Pancreas (tissue), 10 donors: ENCODE results near the gene AIFM1. TPM values are rescaled to one million over a fixed set of nuclear protein-coding genes. Genes with fewer than 3 reads are reported as not detected.
A peak's percentile ranks its signal among the peaks of the same experiment; 100 is the strongest.

Experiments
- ATAC-seq, 4 donors: fragments of 200-7000 bp; cut with Tn5 transposase; one replicate each; pipeline versions ENCODE4 v1.8.0 to v1.9.1; 2020; ENCODE audit warnings: mild to moderate bottlenecking in 4 of 4, moderate library complexity in 4 of 4
- DNase-seq, 6 donors: peaks; one replicate each; pipeline ENCODE4 v3.0.0-alpha.2; 2020
- FAIRE-seq: peaks from 2 replicates; lab custom pipeline; 2012; peaks lifted over from hg19 to GRCh38; lab: Jason Lieb, UNC
- H3K27ac ChIP-seq, 4 donors: fragments of 200-600 bp; sonication (generic); 1 replicate in 3 of 4; 2 replicates in 1 of 4; pipeline versions ENCODE4 v1.5.0 to v1.8.0; 2020
- H3K27me3 ChIP-seq, 4 donors: fragments of 200-600 bp; one replicate each; pipeline ENCODE4 v1.8.0; 2021
- H3K36me3 ChIP-seq, 3 donors: fragments of 200-600 bp; sonication (generic) in 1 of 3; one replicate each; pipeline versions ENCODE4 v1.5.0 to v1.8.0; 2020 to 2021
- H3K4me1 ChIP-seq, 3 donors: fragments of 200-600 bp; one replicate each; pipeline ENCODE4 v1.8.0; 2021
- H3K4me3 ChIP-seq, 4 donors: fragments of 200-600 bp; sonication (generic) in 2 of 4; one replicate each; pipeline versions ENCODE4 v1.5.0 to v1.8.0; 2020 to 2021
- H3K9me3 ChIP-seq, 4 donors: fragments of 200-600 bp; one replicate each; pipeline ENCODE4 v1.8.0; 2021
- WGBS, 2 donors: extraction: QIAGEN DNeasy Blood & Tissue Kit; methylation state at CpG; one replicate each; pipeline ENCODE4 v1.1.7; 2013; 5-methylcytosine and 5-hydroxymethylcytosine counted together
- intact Hi-C, 3 donors: fragments of 100-400 bp; cut with DNase I; formaldehyde crosslinking; loops; one replicate each; pipeline versions ENCODE4 v1.11.1 to v1.14.2; 2022
- polyA plus RNA-seq, 2 donors: library from polyadenylated mRNA; stranded (reverse); fragments of 200-250 nt; gene quantifications; one replicate each; pipeline ENCODE4 v1.2.3, GENCODE V29; 2013
- total RNA-seq, 6 donors: library from RNA; stranded (reverse); fragmentation: NEBNext Ultra II Directional in 4 of 6; extraction: Animal tissue kit (Norgen Biotek cat#: 25700) in 4 of 6; gene quantifications; one replicate each; pipeline versions ENCODE4 v1.2.1 to v1.2.4, GENCODE V29; 2021 to 2023
- TF ChIP-seq, protein P1 (sequence below), 4 donors: fragments of 200-600 bp; sonication (generic) in 3 of 4; IDR thresholded peaks; one replicate each; pipeline versions ENCODE4 v1.5.0 to v1.8.0; 2021; ENCODE audit warnings: antibody characterized with exemption in 4 of 4
- donor health status: healthy with polysubstance abuse.
- donor health status: DM: no; HTN: no; CAD: no; lungs with moderate emphysema.
- donor health status: DM: no; HTN: no; CAD: no.
- donor health status: control.
- donor health status: control.
- donor health status: Bipolar disorder and iron deficiency.
- donor health status: DM: yes; HTN: yes; CAD: no.
- donor health status: DM: no; HTN: no; CAD: no.
- donor health status: DM: no; HTN: no; CAD: no.
- donor health status: DM: yes; HTN: yes; CAD: no.

AIFM1 gene
- total and polyA plus RNA-seq, 8 donors: 12.1 to 19.7 (median 15.3) TPM

DNA sequence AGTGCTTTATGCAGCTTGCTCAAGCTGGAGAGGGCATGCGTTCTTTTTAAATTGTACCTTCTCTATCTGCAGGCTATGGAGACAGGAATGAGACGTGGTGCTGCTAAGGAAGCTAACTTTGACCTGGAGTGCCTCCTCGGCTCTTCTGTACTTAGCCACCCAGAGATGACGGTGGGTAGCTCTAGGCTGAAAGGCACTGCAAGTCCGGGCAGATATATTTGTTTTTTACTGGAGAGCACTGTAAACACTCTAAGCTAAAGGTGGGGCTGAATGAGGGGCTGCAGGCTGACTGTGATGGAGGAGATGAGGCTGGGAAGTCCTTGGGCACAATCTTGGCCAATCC is 67.5 kb downstream of the AIFM1 start:
- 52 to 78% methylated on average over 5 of the region's 5 CpGs for WGBS, 2 donors
- H3K4me1 ChIP-seq: no peaks in the 10 kb centered on the region
- ATAC-seq: peak in 1 of 4 donors; percentile 13

DNA sequence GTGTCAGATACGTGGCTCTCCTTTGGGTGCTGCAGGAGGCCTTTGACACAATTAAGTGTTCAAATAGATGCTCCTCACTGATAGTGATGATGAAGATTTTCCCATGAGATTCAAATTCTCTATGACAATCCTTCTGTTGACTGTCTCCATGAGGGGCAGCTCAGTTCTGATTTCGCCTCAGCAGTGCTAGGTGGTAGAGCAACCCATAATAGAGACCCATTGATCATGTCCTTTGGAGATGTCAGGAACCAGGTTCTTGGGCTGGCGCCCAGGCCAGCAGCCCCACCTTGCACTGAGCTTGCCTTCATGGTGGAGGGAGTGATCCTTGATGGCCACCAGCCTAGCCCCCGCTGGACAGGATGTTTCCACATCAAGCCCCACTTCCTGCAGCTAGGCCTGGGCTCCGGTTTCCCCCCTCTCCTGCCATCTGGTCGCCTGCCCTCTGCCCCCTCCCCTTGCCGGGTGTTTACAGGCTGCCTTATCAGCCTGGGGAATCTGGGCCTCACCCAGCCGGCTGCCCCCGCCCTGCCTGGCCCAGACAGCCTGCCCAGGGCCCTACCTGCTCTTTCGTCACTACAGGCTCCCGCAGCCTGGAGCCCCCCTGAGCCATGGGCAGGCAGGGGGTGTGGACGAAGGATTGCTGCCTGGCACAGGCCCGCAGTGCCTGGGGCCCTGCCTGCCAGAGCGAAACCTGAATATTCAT is 68.0 kb downstream of the AIFM1 start:
- Histone ChIP-seq H3K27me3 (no peaks in the 10 kb centered on the region), H3K36me3 (no peaks in the 10 kb centered on the region), H3K4me3 (no peak overlapping the region), H3K9me3 (no peaks in the 10 kb centered on the region), H3K27ac (no peak overlapping the region), H3K4me1 (no peaks in the 10 kb centered on the region)
- no peak for DNase-seq
- 60 to 64% methylated on average over 13 to 14 of the region's 14 CpGs for WGBS, 2 donors
- ATAC-seq: peak in 3 of 4 donors; percentile 76 to 83 (median 80)
- TF ChIP-seq, protein P1, sequence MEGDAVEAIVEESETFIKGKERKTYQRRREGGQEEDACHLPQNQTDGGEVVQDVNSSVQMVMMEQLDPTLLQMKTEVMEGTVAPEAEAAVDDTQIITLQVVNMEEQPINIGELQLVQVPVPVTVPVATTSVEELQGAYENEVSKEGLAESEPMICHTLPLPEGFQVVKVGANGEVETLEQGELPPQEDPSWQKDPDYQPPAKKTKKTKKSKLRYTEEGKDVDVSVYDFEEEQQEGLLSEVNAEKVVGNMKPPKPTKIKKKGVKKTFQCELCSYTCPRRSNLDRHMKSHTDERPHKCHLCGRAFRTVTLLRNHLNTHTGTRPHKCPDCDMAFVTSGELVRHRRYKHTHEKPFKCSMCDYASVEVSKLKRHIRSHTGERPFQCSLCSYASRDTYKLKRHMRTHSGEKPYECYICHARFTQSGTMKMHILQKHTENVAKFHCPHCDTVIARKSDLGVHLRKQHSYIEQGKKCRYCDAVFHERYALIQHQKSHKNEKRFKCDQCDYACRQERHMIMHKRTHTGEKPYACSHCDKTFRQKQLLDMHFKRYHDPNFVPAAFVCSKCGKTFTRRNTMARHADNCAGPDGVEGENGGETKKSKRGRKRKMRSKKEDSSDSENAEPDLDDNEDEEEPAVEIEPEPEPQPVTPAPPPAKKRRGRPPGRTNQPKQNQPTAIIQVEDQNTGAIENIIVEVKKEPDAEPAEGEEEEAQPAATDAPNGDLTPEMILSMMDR (IDR thresholded peaks at IDR 0.05): no peak
- intact Hi-C loops: no loop called here
- no peak for FAIRE-seq

More for the DNA sequence above, 67.5 kb downstream of the AIFM1 start:
- FAIRE-seq (no peak), DNase-seq (no peak)
- H3K9me3 ChIP-seq: no peaks in the 10 kb centered on the region
- H3K27ac ChIP-seq: no peak overlapping the region
- TF ChIP-seq, protein P1 (IDR thresholded peaks at IDR 0.05): no peak
- no peaks in the 10 kb centered on the region for H3K36me3 ChIP-seq
- H3K27me3 ChIP-seq: no peaks in the 10 kb centered on the region
- intact Hi-C loops: no loop called here
- no peak overlapping the region for H3K4me3 ChIP-seq

DNA sequence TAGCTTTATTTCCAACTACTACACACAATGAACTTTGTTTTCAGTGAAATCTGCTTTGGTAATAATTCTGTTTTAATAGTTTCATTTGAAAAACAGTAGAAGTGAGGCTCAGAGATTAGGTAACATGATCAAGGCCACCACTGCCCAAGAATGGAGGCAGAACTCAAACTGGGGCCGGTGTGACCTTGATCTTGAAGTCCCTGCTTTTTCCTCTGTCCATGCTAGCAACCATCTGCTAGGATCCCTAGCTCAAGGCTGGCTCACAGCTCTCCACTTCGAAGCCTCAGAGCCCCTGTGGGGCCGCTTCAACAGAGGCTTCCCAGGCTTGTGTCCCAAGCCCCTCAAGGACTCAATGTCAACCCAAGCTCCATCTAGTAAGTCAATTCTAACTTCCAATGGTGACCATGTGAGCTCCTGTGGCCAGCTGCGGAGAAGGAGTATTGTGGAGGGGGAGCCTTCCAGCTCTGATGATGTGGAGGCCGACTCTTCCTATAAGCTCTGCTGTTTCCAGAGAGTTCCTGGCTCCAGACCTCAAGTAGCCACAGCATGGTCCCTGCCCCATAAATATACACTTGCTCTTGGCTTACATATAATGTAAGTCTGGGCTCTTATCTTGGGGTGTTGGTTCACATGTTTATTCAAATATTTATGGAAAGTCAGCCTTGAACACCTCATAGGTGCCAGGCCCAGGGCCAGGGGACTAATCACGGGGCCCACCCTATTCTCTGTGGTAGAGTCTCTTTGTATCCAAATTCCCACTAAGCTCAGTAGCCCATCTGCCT is 70.2 kb downstream of the AIFM1 start:
- no peak for FAIRE-seq

DNA sequence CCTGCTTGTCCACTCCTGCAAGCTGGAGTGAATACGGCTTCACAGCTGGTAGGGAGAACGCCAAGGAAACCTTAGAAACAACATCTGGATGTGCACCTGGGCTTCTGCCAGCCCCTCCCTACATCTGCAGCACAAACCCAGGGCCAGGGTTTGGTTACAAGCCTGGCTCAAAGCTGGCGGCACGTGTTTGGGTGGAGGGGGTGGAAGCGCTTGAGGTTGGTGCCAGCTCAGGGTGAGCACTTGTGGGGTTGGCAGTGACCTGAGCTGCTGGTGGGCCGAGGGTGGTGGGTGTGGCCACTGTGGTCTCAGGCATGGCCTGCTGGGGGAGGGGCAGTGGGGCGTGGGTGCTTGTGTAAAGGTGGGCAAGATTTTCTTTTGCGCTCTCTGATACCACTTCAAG is 70.9 kb downstream of the AIFM1 start:
- no peak for FAIRE-seq
- Histone ChIP-seq H3K4me3 (no peak overlapping the region), H3K27ac (no peak overlapping the region), H3K9me3 (no peaks in the 10 kb centered on the region), H3K27me3 (no peaks in the 10 kb centered on the region), H3K36me3 (no peaks in the 10 kb centered on the region), H3K4me1 (no peaks in the 10 kb centered on the region)
- ATAC-seq: no peak
- intact Hi-C loops: no loop called here
- WGBS, 2 donors: 79 to 89% methylated on average over 8 of the region's 8 CpGs
- TF ChIP-seq, protein P1 (IDR thresholded peaks at IDR 0.05): no peak
- DNase-seq: no peak

More for the DNA sequence above, 70.2 kb downstream of the AIFM1 start:
- Histone ChIP-seq H3K36me3 (no peaks in the 10 kb centered on the region), H3K9me3 (no peaks in the 10 kb centered on the region), H3K4me1 (no peaks in the 10 kb centered on the region), H3K4me3 (no peak overlapping the region), H3K27ac (no peak overlapping the region), H3K27me3 (no peaks in the 10 kb centered on the region)
- no peak for DNase-seq
- intact Hi-C loops: no loop called here
- TF ChIP-seq, protein P1 (IDR thresholded peaks at IDR 0.05): no peak
- ATAC-seq: peak in 1 of 4 donors; percentile 7
- 67 to 71% methylated on average over 6 of the region's 6 CpGs for WGBS, 2 donors

DNA sequence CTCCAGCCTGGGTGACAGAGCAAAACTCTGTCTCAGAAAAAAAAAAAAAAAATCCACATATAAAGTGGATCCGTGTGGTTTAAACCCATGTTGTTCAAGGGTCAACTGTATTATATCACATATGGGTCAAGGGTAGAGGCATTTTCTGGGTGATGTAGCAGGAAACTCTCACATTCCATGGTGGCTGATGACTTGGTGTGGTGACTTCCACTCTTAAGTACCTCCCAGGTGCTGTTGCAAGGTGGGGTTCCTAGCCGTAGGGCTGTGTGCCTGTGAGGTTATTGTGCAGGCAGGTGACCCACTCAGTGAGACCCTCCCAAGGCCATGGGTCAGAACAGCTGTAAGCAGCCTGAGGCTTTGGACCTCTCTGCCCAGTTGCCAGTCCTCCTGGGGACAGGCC is 72.4 kb downstream of the AIFM1 start:
- DNase-seq: no peak
- intact Hi-C loops: no loop called here
- ATAC-seq: no peak
- no peak for FAIRE-seq
- Histone ChIP-seq H3K27me3 (no peaks in the 10 kb centered on the region), H3K9me3 (no peaks in the 10 kb centered on the region), H3K27ac (no peak overlapping the region), H3K36me3 (no peaks in the 10 kb centered on the region), H3K4me1 (no peaks in the 10 kb centered on the region), H3K4me3 (no peak overlapping the region)
- TF ChIP-seq, protein P1 (IDR thresholded peaks at IDR 0.05): no peak
- 84 to 93% methylated on average over 2 of the region's 2 CpGs for WGBS, 2 donors
